NCI-H1930 (cell line): ENCODE measurements around the gene IGFBP3.

Experiments
- DNase-seq, 2 experiments: peaks; one replicate each; lab custom pipeline; 2025; lab: John Stamatoyannopoulos, UW

IGFBP3 gene

DNA sequence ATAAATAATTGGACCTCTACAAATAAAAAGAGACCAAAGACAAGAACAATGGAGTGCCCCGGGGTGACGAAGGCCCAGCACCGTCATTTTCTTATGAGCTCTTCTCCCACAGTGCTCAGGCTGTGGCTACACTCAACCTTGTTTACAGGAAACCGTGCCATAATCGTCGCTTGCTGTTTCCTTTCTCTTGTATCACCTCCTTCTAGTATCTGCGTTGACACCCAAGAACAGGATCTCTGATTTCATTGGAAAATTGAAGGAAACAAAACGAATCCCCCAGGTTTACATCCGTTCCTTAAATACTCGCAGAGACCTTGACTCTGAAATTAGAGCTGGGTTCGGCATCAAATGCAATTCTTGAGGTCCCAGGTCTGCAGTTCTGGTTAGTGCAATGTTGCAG lies 1.7 kb upstream of the IGFBP3 start:
- no peak for DNase-seq

GRCh38 chr7:45921699-45922519 lies 837 bp upstream of the IGFBP3 start:
- DNase-seq = peak; percentile 23 to 25

GRCh38 chr7:45921381-45921698 lies 268 bp upstream of the IGFBP3 start:
- DNase-seq = no peak

GRCh38 chr7:45919993-45920459 lies 1.0 kb downstream of the IGFBP3 start:
- no peak for DNase-seq

- DNase-seq = no peak
These were observed 1.8 kb downstream of the IGFBP3 start for GRCh38 chr7:45919231-45919784.

DNA sequence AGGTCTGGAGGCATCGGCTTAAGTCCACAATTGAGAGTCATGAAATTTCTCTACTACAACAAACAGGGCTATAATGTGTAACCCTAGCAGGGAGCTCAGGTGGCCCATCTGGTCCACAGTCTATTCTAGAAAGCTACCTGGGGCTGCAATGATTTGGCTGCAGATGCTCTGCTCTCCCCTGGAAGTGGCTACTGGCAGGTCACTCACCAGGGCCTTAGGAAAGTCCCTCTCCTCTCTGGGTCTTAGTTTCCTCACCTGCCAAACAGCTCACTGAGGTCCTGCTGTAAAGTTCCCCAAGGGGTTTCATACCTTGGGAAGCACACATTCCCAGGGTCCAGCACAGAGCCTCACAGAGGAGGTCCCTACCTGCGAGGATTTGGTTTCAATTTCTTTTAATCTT lies 2.5 kb downstream of the IGFBP3 start:
- no peak for DNase-seq

- peak; percentile 17 to 53 for DNase-seq
These were observed 3.4 kb downstream of the IGFBP3 start for GRCh38 chr7:45917658-45918057.

- no peak for DNase-seq
These were observed 4.0 kb downstream of the IGFBP3 start for GRCh38 chr7:45917064-45917463.

DNA sequence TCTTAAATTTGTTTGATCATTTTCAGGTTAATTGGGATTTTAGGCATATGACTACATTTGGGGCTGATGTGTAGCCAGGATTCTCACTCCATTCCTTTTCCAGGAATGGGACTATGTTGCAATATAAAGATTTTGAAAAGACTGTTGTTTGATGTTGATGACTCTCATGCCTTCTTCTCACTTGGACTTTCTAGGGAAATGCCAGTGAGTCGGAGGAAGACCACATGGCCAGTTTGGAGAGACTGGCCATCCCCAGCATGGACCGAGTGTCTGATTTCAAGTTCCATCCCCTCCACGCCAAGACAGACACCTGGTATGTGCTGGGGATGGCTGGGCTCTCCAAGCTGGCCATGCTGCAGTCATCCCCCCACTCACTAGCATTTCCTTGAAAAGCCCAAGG lies 5.5 kb downstream of the IGFBP3 start:
- DNase-seq = no peak

- DNase-seq = no peak
These were observed 6.2 kb downstream of the IGFBP3 start for GRCh38 chr7:45914911-45915310.

DNA sequence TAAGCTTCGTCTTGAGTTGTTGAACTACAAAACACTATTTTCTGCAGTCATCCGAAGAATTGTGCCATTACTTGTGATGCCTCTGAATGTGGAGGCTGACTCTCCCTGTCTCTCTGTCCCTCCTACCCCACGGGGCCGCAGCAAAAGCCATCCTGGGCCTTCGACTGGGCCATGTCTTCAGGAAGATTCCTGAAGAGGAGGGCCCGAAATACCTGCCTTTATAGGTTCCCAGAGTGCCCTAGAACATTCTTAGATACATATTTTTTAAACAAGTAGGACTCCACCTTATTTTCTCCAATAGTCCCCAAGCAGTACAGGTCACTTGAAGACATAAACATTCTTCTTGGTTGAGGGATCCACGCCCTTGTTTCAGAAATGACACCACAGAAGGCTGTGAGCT lies 8.1 kb downstream of the IGFBP3 start:
- no peak for DNase-seq

DNA sequence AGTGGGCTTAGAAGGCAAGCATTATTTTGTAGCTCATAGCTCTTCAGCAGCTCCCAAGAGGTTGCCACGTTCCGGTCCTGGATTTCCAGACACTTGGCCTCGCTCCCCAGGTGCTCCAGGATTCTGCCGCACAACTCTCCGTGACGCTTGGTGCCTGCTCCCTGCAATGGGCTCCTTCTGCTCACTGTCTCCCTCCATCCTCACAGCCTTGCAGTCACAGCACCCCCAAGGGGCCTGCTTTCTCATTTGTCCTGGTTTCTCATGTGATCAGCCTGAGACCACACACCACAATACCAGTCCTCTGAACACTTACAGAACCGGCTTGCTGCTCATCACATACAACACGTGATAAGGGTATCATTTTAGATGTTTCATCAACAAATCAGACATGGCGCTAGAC lies 9.8 kb downstream of the IGFBP3 start:
- DNase-seq = no peak

DNA sequence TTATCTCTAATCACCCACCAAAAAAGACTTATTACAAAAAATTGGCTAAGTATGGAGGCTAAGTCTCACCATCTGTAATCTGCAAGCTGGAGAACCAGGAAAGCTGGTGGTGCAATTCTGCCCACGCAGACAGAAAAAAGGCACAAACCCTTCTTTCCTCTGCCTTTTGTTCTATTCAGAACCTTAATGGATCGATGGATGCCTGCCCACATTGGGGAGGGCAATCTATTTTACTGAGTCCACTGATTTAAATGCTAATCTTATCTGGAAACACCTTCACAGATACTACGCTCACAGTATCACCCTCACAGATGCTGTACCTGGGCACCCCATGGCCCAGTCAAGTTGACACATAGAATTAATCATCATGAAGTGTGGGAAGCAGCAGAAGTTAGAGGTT lies 10.2 kb downstream of the IGFBP3 start:
- no peak for DNase-seq

GRCh38 chr7:45909561-45909960 lies 11.5 kb downstream of the IGFBP3 start:
- no peak for DNase-seq

DNA sequence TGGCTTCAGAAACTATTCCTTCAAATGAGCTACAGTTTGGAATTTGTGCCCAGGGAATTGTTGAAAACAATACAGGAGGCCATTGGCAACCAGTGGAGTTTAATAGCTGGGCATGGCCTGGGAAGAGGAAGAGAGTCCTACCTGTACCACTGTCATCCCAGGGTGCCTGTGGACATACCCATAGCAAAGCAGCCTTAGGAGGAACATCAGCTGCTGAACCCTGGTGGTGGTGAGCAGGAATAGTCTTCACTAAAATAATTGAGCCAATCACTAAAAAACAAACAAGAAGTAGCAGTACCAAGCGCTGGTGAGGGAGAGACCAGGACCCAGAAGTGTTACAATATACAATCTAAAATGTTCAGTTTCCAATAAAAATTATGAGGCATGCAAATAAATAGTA lies 18.3 kb downstream of the IGFBP3 start:
- DNase-seq = no peak

DNA sequence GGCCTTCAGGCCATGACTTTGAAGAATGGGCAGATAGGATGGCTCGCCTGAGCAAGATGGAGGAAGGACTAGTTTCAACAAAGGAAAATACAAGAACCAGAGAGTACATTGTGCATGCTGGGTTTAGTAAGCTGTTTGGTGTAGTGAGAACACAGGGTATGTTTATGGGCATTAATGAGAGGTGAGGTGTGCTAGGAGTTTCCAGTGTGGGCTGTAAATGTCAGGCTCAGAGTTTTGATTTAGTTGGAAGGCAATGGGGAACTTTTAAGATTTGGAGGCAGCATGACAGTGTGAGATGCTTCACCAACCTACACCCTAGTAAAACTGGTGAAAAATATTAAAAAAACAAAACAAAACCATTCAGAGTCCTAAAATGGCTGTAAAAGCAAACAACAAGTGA lies 19.5 kb downstream of the IGFBP3 start:
- DNase-seq = no peak

DNA sequence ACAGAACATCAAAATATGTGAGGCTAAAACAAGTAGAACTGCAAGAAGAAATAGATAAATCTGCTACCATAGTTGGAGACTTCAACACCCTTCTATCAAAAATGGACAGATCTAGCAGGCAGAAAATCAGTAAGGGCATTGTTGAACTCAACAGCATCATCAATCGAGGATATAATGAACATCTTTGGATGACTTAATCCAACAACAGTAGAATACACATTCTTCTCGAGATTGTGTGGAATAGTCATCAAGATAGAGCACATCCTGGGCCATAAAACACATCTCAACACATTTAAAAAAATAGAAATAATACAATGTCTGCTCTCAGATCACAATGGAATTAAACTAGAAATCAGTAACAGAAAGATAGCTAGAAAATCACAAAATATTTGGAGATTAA lies 22.9 kb downstream of the IGFBP3 start:
- DNase-seq = no peak

GRCh38 chr7:45897042-45897690 lies 23.9 kb downstream of the IGFBP3 start:
- no peak for DNase-seq

DNA sequence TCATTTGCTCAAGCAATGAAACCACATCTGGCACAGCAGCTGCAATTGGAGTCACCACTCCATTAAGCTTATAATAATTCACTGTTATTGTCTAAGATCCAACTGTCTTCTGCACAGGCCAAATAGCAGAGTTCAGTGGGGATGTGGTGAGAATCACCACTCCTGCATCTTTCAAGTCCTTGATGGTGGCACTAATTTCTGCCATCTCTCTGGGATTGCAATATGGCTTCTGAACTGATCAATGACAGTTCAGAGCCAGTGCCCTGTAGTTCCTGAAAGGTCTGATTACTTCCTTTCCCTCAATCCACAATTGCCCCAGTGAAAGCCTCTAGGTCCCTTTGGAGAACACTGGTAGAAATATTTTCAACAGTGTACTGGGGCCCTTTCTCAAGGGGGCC lies 26.4 kb downstream of the IGFBP3 start:
- DNase-seq = no peak

GRCh38 chr7:45893996-45894664 lies 26.9 kb downstream of the IGFBP3 start:
- DNase-seq = no peak

DNA sequence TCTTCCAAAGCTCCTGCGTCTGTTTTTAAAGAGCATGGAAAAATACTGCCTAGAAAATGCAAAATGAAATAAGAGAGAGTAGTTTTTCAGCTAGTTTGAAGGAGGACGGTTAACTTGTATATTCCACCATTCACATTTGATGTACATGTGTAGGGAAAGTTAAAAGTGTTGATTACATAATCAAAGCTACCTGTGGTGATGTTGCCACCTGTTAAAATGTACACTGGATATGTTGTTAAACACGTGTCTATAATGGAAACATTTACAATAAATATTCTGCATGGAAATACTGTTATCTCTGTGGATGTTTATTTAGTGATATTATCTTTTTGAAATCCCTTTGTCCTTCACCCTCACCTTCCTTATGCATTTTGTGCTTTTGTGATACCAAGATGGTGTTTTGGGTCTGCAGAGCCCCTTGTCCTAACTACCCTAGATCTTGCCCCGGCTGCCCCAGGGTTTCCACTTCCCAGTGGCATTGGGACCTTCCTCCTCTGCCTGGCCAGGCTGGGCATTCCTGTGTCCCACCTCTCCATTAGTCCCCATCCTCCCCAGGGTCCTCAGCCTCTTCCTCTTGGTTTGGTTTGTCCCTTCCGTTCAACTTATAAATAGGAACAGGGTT lies 27.6 kb downstream of the IGFBP3 start:
- DNase-seq = no peak

DNA sequence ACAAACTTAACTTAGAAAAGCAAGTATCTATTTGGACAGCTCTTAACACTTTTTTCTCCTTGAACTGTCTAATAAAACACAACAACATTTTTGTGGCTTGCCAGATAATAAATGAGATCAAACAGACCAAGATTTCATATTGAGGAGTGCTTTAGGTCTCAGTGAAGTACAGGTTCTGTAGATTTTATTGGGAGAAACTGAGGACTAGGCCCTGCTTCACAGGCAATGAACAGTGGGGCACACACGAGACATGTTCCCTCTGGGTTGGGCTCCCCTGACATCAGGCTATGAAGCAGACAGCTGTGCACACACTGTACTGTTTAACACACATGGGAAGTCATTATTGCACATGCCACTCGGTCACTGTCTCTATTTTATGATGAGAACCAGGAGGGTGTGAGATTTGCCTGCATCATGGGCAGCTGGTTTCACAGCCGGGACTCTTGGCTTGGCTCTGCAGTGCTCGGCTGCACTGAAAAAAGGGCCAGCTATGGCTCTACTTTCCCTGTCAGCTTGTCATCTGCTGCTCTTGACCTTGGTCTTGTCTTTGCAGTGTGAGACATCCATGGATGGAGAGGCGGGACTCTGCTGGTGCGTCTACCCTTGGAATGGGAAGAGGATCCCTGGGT lies 28.6 kb downstream of the IGFBP3 start:
- DNase-seq = no peak
